Measurements from ENCODE around the gene UROC1.
A peak's percentile ranks its signal among the peaks of the same experiment; 100 is the strongest.

The UROC1 gene

GRCh38 chr3:126525853-126526667 is 8.5 kb upstream of the UROC1 start:
- Histone ChIP-seq H3K9ac (ENCODE audit: low read length) (no peak overlapping the region), H3K36me3 (ENCODE audit: control insufficient read depth, insufficient read depth, low read length) (no peaks in the 10 kb centered on the region), H3K9me3 (ENCODE audit: control insufficient read depth, low read length) (no peaks in the 10 kb centered on the region), H3K27me3 (ENCODE audit: control insufficient read depth, insufficient read depth, low read length) (peaks cover 19% of the 10 kb centered on the region), H3K4me3 (ENCODE audit: low read length) (no peak overlapping the region), H3K4me1 (ENCODE audit: control insufficient read depth, insufficient read depth, low read length) (peaks cover 26% of the 10 kb centered on the region)

- peak overlapping the region; percentile 71 for H3K4me3 ChIP-seq (ENCODE audit: low read length)
- peaks cover 26% of the 10 kb centered on the region for H3K4me1 ChIP-seq (ENCODE audit: control insufficient read depth, insufficient read depth, low read length)
- H3K9ac ChIP-seq (ENCODE audit: low read length) = peak overlapping the region; percentile 37
Measured at GRCh38 chr3:126525091-126525852, 7.7 kb upstream of the UROC1 start.

GRCh38 chr3:126524429-126524988 is 6.9 kb upstream of the UROC1 start:
- Histone ChIP-seq H3K27me3 (ENCODE audit: control insufficient read depth, insufficient read depth, low read length) (peaks cover 22% of the 10 kb centered on the region), H3K4me3 (ENCODE audit: low read length) (peak overlapping the region; percentile 71), H3K4me1 (ENCODE audit: control insufficient read depth, insufficient read depth, low read length) (peaks cover 26% of the 10 kb centered on the region), H3K36me3 (ENCODE audit: control insufficient read depth, insufficient read depth, low read length) (no peaks in the 10 kb centered on the region), H3K9me3 (ENCODE audit: control insufficient read depth, low read length) (no peaks in the 10 kb centered on the region), H3K9ac (ENCODE audit: low read length) (peak overlapping the region; percentile 37)

More at GRCh38 chr3:126525091-126525852, 7.7 kb upstream of the UROC1 start:
- H3K36me3 ChIP-seq (ENCODE audit: control insufficient read depth, insufficient read depth, low read length) = no peaks in the 10 kb centered on the region
- H3K27me3 ChIP-seq (ENCODE audit: control insufficient read depth, insufficient read depth, low read length) = peaks cover 19% of the 10 kb centered on the region
- no peaks in the 10 kb centered on the region for H3K9me3 ChIP-seq (ENCODE audit: control insufficient read depth, low read length)

- H3K4me1 ChIP-seq (ENCODE audit: control insufficient read depth, insufficient read depth, low read length) = peaks cover 26% of the 10 kb centered on the region
- H3K36me3 ChIP-seq (ENCODE audit: control insufficient read depth, insufficient read depth, low read length) = no peaks in the 10 kb centered on the region
- peak within 1 kb of the TSS; percentile 71 for H3K4me3 ChIP-seq (ENCODE audit: low read length)
- H3K9me3 ChIP-seq (ENCODE audit: control insufficient read depth, low read length) = no peaks in the 10 kb centered on the region
- H3K27me3 ChIP-seq (ENCODE audit: control insufficient read depth, insufficient read depth, low read length) = peaks cover 22% of the 10 kb centered on the region
- H3K9ac ChIP-seq (ENCODE audit: low read length) = peak within 1 kb of the TSS; percentile 37
Measured at GRCh38 chr3:126523745-126524428, 6.3 kb upstream of the UROC1 start, which contains the start of gene CHST13. Gene CHST13 (plus strand): TSS chr3:126524155. CDS start chr3:126524333, 178 bp downstream.

- Histone ChIP-seq H3K9me3 (ENCODE audit: control insufficient read depth, low read length) (no peaks in the 10 kb centered on the region), H3K36me3 (ENCODE audit: control insufficient read depth, insufficient read depth, low read length) (no peaks in the 10 kb centered on the region), H3K27me3 (ENCODE audit: control insufficient read depth, insufficient read depth, low read length) (peaks cover 22% of the 10 kb centered on the region), H3K4me3 (ENCODE audit: low read length) (no peak overlapping the region), H3K4me1 (ENCODE audit: control insufficient read depth, insufficient read depth, low read length) (peaks cover 26% of the 10 kb centered on the region), H3K9ac (ENCODE audit: low read length) (no peak overlapping the region)
Measured at GRCh38 chr3:126522363-126522788, 4.8 kb upstream of the UROC1 start.

GRCh38 chr3:126521122-126521891 is 3.7 kb upstream of the UROC1 start:
- peaks cover 22% of the 10 kb centered on the region for H3K27me3 ChIP-seq (ENCODE audit: control insufficient read depth, insufficient read depth, low read length)
- H3K4me1 ChIP-seq (ENCODE audit: control insufficient read depth, insufficient read depth, low read length) = peaks cover 26% of the 10 kb centered on the region
- no peak overlapping the region for H3K4me3 ChIP-seq (ENCODE audit: low read length)
- H3K36me3 ChIP-seq (ENCODE audit: control insufficient read depth, insufficient read depth, low read length) = no peaks in the 10 kb centered on the region
- H3K9ac ChIP-seq (ENCODE audit: low read length) = no peak overlapping the region
- H3K9me3 ChIP-seq (ENCODE audit: control insufficient read depth, low read length) = no peaks in the 10 kb centered on the region

- no peak overlapping the region for H3K4me3 ChIP-seq (ENCODE audit: low read length)
- no peak overlapping the region for H3K9ac ChIP-seq (ENCODE audit: low read length)
- peaks cover 19% of the 10 kb centered on the region for H3K4me1 ChIP-seq (ENCODE audit: control insufficient read depth, insufficient read depth, low read length)
- no peaks in the 10 kb centered on the region for H3K9me3 ChIP-seq (ENCODE audit: control insufficient read depth, low read length)
- peaks cover 20% of the 10 kb centered on the region for H3K27me3 ChIP-seq (ENCODE audit: control insufficient read depth, insufficient read depth, low read length)
- no peaks in the 10 kb centered on the region for H3K36me3 ChIP-seq (ENCODE audit: control insufficient read depth, insufficient read depth, low read length)
Measured at GRCh38 chr3:126519506-126520455, 2.2 kb upstream of the UROC1 start.

- H3K9me3 ChIP-seq (ENCODE audit: control insufficient read depth, low read length) = no peaks in the 10 kb centered on the region
- peaks cover 12% of the 10 kb centered on the region for H3K27me3 ChIP-seq (ENCODE audit: control insufficient read depth, insufficient read depth, low read length)
- no peak overlapping the region for H3K4me3 ChIP-seq (ENCODE audit: low read length)
- H3K4me1 ChIP-seq (ENCODE audit: control insufficient read depth, insufficient read depth, low read length) = peaks cover 10% of the 10 kb centered on the region
- H3K36me3 ChIP-seq (ENCODE audit: control insufficient read depth, insufficient read depth, low read length) = no peaks in the 10 kb centered on the region
- no peak overlapping the region for H3K9ac ChIP-seq (ENCODE audit: low read length)
Measured at GRCh38 chr3:126518779-126519177, 1.2 kb upstream of the UROC1 start.

DNA sequence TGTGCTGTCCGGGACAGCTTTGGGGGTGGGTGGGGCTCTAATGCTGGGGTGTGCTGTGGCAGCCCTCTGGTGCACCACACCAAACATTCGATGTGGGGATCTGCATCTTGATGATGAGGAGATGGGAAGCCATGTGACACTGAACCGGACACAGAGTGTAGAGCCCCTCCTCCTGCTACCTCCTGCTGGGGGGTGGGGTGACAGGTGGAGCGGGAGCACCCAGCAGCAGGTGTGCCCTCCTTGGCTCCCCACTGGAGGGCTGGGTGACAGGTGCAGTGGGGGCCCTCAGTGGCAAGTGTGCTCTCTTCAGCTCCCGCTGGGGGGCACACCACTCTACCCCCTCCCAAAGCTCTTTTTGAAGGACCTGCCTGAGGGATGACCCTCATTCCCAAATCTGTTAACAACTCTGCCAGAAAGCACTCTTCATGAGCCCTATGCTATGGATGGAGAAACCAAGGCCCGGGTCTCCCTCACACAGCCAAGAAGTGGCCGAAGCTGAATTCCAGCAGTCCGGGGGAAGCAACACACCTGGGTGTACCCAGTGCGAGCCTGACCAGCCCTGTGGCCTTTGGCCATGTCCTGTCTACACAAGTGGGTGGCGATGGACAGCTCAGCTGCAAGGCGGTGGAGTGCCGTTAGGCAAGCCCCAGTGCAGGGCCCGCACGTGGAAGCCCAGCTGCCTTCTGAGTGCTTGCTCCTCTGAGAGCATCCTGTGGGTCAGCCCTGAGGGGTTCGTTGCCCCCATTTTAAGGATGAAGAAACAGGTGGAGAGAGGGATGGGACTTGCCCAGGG is 609 bp upstream of the UROC1 start:
- no peak overlapping the region for H3K4me3 ChIP-seq (ENCODE audit: low read length)
- no peaks in the 10 kb centered on the region for H3K9me3 ChIP-seq (ENCODE audit: control insufficient read depth, low read length)
- H3K27me3 ChIP-seq (ENCODE audit: control insufficient read depth, insufficient read depth, low read length) = peaks cover 6% of the 10 kb centered on the region
- H3K36me3 ChIP-seq (ENCODE audit: control insufficient read depth, insufficient read depth, low read length) = no peaks in the 10 kb centered on the region
- H3K9ac ChIP-seq (ENCODE audit: low read length) = no peak overlapping the region
- H3K4me1 ChIP-seq (ENCODE audit: control insufficient read depth, insufficient read depth, low read length) = peaks cover 4% of the 10 kb centered on the region

DNA sequence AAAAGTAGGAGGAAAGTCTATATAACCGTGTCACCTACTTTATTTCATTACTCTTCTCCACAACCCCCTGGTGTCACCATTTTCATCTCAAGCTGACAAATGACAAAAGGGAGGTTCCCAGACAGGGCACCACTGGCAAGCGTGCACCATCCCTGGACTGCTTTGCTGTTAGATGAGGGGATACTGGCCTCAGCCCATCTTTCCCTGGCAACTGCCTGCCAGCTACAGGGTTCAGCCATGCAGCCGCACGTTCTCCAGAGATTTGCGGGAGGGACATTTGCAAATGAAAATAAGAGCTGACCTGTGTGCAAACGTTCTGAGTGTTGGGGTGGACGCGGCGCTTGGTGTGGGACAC is 660 bp downstream of the UROC1 start:
- Histone ChIP-seq H3K9ac (ENCODE audit: low read length) (no peak overlapping the region), H3K9me3 (ENCODE audit: control insufficient read depth, low read length) (no peaks in the 10 kb centered on the region), H3K4me3 (ENCODE audit: low read length) (no peak overlapping the region), H3K4me1 (ENCODE audit: control insufficient read depth, insufficient read depth, low read length) (no peaks in the 10 kb centered on the region), H3K36me3 (ENCODE audit: control insufficient read depth, insufficient read depth, low read length) (no peaks in the 10 kb centered on the region), H3K27me3 (ENCODE audit: control insufficient read depth, insufficient read depth, low read length) (peaks cover 3% of the 10 kb centered on the region)
